H9 (cell line): Measurements from ENCODE around the gene ECHS1. TPM values are rescaled to one million over a fixed set of nuclear protein-coding genes. Genes with fewer than 3 reads are reported as not detected.
A peak's percentile ranks its signal among the peaks of the same experiment; 100 is the strongest.

Experiments
- DNase-seq: peaks from one replicate; pipeline ENCODE4 v3.0.0-alpha.2; 2017
- H2AFZ ChIP-seq: one replicate; pipeline ENCODE4 v1.6.1; 2013; ENCODE audit warnings: mild to moderate bottlenecking, low read length, control low read depth, moderate library complexity
- H2AK5ac ChIP-seq: 2 replicates; pipeline ENCODE4 v1.6.1; 2013; ENCODE audit warnings: low read length, control low read depth, mixed read lengths; ENCODE audit not compliant: insufficient read length
- H2BK120ac ChIP-seq: one replicate; pipeline ENCODE4 v1.6.1; 2013; ENCODE audit warnings: low read depth, mild to moderate bottlenecking, low read length, control low read depth, inconsistent platforms; ENCODE audit not compliant: poor library complexity, severe bottlenecking
- H2BK12ac ChIP-seq: 2 replicates; pipeline ENCODE4 v1.6.1; 2013; ENCODE audit warnings: low read length, control low read depth, mixed read lengths, low read depth; ENCODE audit not compliant: insufficient read length
- H2BK15ac ChIP-seq: 2 replicates; pipeline ENCODE4 v1.6.1; 2013; ENCODE audit warnings: low read depth, low read length, control low read depth
- H2BK20ac ChIP-seq: one replicate; pipeline ENCODE4 v1.6.1; 2013; ENCODE audit warnings: low read depth, mild to moderate bottlenecking, low read length, control low read depth, inconsistent platforms; ENCODE audit not compliant: poor library complexity, severe bottlenecking
- H2BK5ac ChIP-seq: 2 replicates; pipeline ENCODE4 v1.6.1; 2013; ENCODE audit warnings: low read length, control low read depth, mixed read lengths; ENCODE audit not compliant: insufficient read length
- H3K14ac ChIP-seq: 2 replicates; pipeline ENCODE4 v1.6.1; 2013; ENCODE audit warnings: low read length, control low read depth; ENCODE audit not compliant: insufficient read depth
- H3K18ac ChIP-seq: 2 replicates; pipeline ENCODE4 v1.6.1; 2013; ENCODE audit warnings: low read depth, mild to moderate bottlenecking, mixed read lengths, low read length, control low read depth; ENCODE audit not compliant: insufficient read length
- H3K23ac ChIP-seq: 2 replicates; pipeline ENCODE4 v1.6.1; 2013; ENCODE audit warnings: low read length, control low read depth, mixed read lengths, low read depth; ENCODE audit not compliant: insufficient read length
- H3K23me2 ChIP-seq: 2 replicates; pipeline ENCODE4 v1.6.1; 2013; ENCODE audit warnings: low read depth, mild to moderate bottlenecking, mixed read lengths, low read length, control low read depth; ENCODE audit not compliant: insufficient read length, poor library complexity, severe bottlenecking
- H3K27ac ChIP-seq: 2 replicates; pipeline ENCODE4 v1.5.1; 2013; ENCODE audit warnings: low read length, control low read depth, mixed read lengths, low read depth; ENCODE audit not compliant: insufficient read length
- H3K27me3 ChIP-seq: 2 replicates; pipeline ENCODE4 v1.6.1; 2013; ENCODE audit warnings: low read length, control low read depth, inconsistent platforms; ENCODE audit not compliant: insufficient read depth
- H3K4ac ChIP-seq: 2 replicates; pipeline ENCODE4 v1.6.1; 2013; ENCODE audit warnings: low read depth, mild to moderate bottlenecking, control low read depth, inconsistent platforms, low read length, moderate library complexity
- H3K4me1 ChIP-seq: 2 replicates; pipeline ENCODE4 v1.6.1; 2013; ENCODE audit warnings: low read length, control low read depth, inconsistent platforms; ENCODE audit not compliant: insufficient read depth
- H3K4me2 ChIP-seq: 2 replicates; pipeline ENCODE4 v1.6.1; 2013; ENCODE audit warnings: low read length, control low read depth, mixed read lengths; ENCODE audit not compliant: insufficient read length, insufficient read depth
- H3K56ac ChIP-seq: 2 replicates; pipeline ENCODE4 v1.6.1; 2013; ENCODE audit warnings: low read depth, mild to moderate bottlenecking, mixed read lengths, low read length, control low read depth; ENCODE audit not compliant: insufficient read length
- H3K79me1 ChIP-seq: 2 replicates; pipeline ENCODE4 v1.6.1; 2013; ENCODE audit warnings: low read depth, mild to moderate bottlenecking, moderate library complexity, low read length, control low read depth, inconsistent platforms; ENCODE audit not compliant: insufficient read depth, poor library complexity, severe bottlenecking
- H3K79me2 ChIP-seq: 2 replicates; pipeline ENCODE4 v1.6.1; 2013; ENCODE audit warnings: low read length, control low read depth, inconsistent platforms; ENCODE audit not compliant: insufficient read depth
- H3K9ac ChIP-seq: 2 replicates; pipeline ENCODE4 v1.6.1; 2013; ENCODE audit warnings: low read length, control low read depth, mixed read lengths; ENCODE audit not compliant: insufficient read length; ENCODE audit errors: extremely low read depth
- H3K9me3 ChIP-seq: one replicate; pipeline ENCODE4 v1.6.1; 2013; ENCODE audit warnings: low read depth, low read length, inconsistent platforms; ENCODE audit not compliant: control insufficient read depth
- H3T11ph ChIP-seq: one replicate; pipeline ENCODE4 v1.6.1; 2013; ENCODE audit warnings: mild to moderate bottlenecking, low read length, control low read depth, inconsistent platforms
- H4K20me1 ChIP-seq: one replicate; pipeline ENCODE4 v1.6.1; 2013; ENCODE audit not compliant: control insufficient read depth, insufficient read length, insufficient read depth
- H4K5ac ChIP-seq: 2 replicates; pipeline ENCODE4 v1.6.1; 2013; ENCODE audit warnings: low read depth, mild to moderate bottlenecking, mixed read lengths, low read length, control low read depth; ENCODE audit not compliant: insufficient read length
- H4K8ac ChIP-seq: replicated peaks from 2 replicates; pipeline ENCODE4 v1.6.1; 2013; ENCODE audit warnings: low read length, control low read depth, mixed read lengths, low read depth; ENCODE audit not compliant: insufficient read length
- H4K91ac ChIP-seq: 2 replicates; pipeline ENCODE4 v1.6.1; 2013; ENCODE audit warnings: low read depth, mild to moderate bottlenecking, moderate library complexity, mixed read lengths, low read length, control low read depth; ENCODE audit not compliant: insufficient read length
- H3K27ac Mint-ChIP-seq, 3 experiments: 2 replicates in 2 of 3; 3 replicates in 1 of 3; pipeline ENCODE4 v1.8.0; 2020 to 2021; ENCODE audit warnings: mixed read lengths in 3 of 3, mild to moderate bottlenecking in 1 of 3, moderate library complexity in 1 of 3
- H3K27me3 Mint-ChIP-seq: 2 replicates; pipeline ENCODE4 v1.8.0; 2021; ENCODE audit warnings: low read depth, mild to moderate bottlenecking, moderate library complexity, mixed read lengths
- H3K36me3 Mint-ChIP-seq, 3 experiments: 2 replicates in 2 of 3; 3 replicates in 1 of 3; pipeline ENCODE4 v1.8.0; 2020 to 2021; ENCODE audit warnings: low read depth in 3 of 3, mixed read lengths in 3 of 3; ENCODE audit not compliant: insufficient read depth in 1 of 3
- H3K4me1 Mint-ChIP-seq, 2 experiments: 2 replicates each; pipeline ENCODE4 v1.8.0; 2020; ENCODE audit warnings: mixed read lengths in 2 of 2
- H3K4me3 Mint-ChIP-seq, 2 experiments: 2 replicates in 1 of 2; 3 replicates in 1 of 2; pipeline ENCODE4 v1.8.0; 2020 to 2021; ENCODE audit warnings: mild to moderate bottlenecking in 2 of 2, mixed read lengths in 2 of 2, moderate library complexity in 1 of 2
- H3K9me3 Mint-ChIP-seq, 2 experiments: 2 replicates in 1 of 2; 3 replicates in 1 of 2; pipeline ENCODE4 v1.8.0; 2020; ENCODE audit warnings: mild to moderate bottlenecking in 2 of 2, mixed read lengths in 2 of 2, moderate library complexity in 1 of 2
- WGBS: extraction: QIAGEN DNeasy Blood & Tissue Kit; methylation state at CpG from one replicate; pipeline ENCODE4 v1.1.7; 2013; ENCODE audit warnings: missing lambda C conversion rate, low lambda C conversion rate, mixed read lengths; ENCODE audit not compliant: insufficient read length; ENCODE audit errors: extremely low coverage; 5-methylcytosine and 5-hydroxymethylcytosine counted together
- long read RNA-seq: library from polyadenylated mRNA; unstranded; transcript quantifications from one replicate; pipeline ENCODE4 v2.0.0, GENCODE V29; 2020
- total RNA-seq: library from RNA; stranded (reverse); gene quantifications from 2 replicates; pipeline ENCODE4 v1.2.1, GENCODE V29; 2021
- TF ChIP-seq, protein P1 (sequence below): fragments of 200-600 bp; sonication (generic); conservative IDR thresholded peaks from 3 replicates; pipeline ENCODE4 v1.8.0; 2021; ENCODE audit warnings: antibody characterized with exemption, mild to moderate bottlenecking

Gene ECHS1
- 94.1 and 100 TPM in 2 replicates for total RNA-seq
- long read RNA-seq, transcript ECHS1-201 (8 exons, 1,617 nt), result major isoform, 1,070 of 1,112 reads
- long read RNA-seq, partial matches to known transcripts, result 8 of 1,112 reads
- long read RNA-seq, other reads (novel, unspliced or antisense), result 34 of 1,112 reads

DNA sequence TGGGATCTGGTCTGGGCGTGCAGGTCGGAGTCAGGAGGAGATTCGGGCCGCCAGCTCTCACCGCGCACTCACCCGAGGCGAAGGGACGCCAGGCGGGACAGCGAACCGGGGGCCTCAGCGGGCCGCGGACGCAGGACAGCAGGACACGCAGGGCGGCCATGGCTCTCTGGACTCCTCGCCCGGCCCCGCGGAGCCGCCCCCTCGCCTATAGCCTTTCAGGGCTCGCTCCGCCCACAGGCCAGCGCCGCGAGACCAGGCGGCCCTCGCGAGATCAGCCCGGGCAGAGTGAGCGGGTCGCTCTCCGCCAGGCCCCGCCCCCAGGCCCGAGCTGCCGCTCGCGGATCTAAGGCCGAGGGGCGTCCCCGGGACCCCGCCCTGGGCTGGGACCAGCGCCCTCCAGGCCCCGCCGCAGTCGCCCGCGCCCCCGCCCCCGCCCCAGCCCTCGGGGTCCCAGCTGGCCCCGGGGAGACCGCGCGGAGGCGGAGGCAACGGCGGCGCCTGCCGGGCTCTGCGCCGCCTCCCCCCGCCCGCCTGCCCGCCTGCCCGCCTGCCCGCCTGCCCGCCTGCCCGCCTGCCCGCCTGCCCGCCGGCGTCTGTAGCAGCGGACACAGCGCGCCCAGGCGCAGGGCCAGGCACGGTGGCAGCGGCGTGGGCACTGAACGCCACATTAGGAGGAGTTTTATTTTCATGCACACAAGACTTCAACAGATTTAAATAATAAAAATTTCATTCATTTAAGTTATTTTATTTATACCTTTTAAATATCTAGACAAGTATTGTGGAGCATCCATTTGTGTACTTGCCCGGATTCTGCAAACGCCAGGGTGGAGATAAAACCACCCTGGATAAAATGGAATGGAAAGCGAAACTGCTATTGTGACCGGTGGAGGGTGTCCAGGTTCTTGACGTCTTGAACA lies at the start of gene ECHS1:
TSS of gene ECHS1 (minus strand) at position 181 of the 917 bp plus-strand sequence. CDS start at position 160, 21 bp downstream.
- H3K79me1 ChIP-seq, result no peaks in the 10 kb centered on the region
- H2AK5ac ChIP-seq, result no peak within 1 kb of the TSS
- no peak within 1 kb of the TSS for H2BK5ac ChIP-seq
- no peak within 1 kb of the TSS for H2BK120ac ChIP-seq
- H2BK15ac ChIP-seq, result no peak within 1 kb of the TSS
- DNase-seq, result peak; percentile 96
- no peak within 1 kb of the TSS for H3K27ac ChIP-seq
- H4K20me1 ChIP-seq, result no peaks in the 10 kb centered on the region
- no peak within 1 kb of the TSS for H3K18ac ChIP-seq
- H3K9me3 ChIP-seq, result no peaks in the 10 kb centered on the region
- peak within 1 kb of the TSS; percentile 62 to 76 (median 75); a peak in 3 of 7 replicates for H3K27ac Mint-ChIP-seq
- no CpG with 5 or more reads among the region's 89 CpGs for WGBS
- no peaks in the 10 kb centered on the region for H3K79me2 ChIP-seq
- no peak within 1 kb of the TSS for H3K56ac ChIP-seq
- H3K4me2 ChIP-seq, result peak within 1 kb of the TSS; percentile 48
- H2AFZ ChIP-seq, result no peak within 1 kb of the TSS
- H4K5ac ChIP-seq, result no peak within 1 kb of the TSS
- peak within 1 kb of the TSS; percentile 45 for H3K9ac ChIP-seq
- no peak within 1 kb of the TSS for H3T11ph ChIP-seq
- peaks cover 47% of the 10 kb centered on the region for H3K27me3 Mint-ChIP-seq
- no peak within 1 kb of the TSS for H3K14ac ChIP-seq
- H3K23ac ChIP-seq, result no peak within 1 kb of the TSS
- H3K9me3 Mint-ChIP-seq, result peaks cover 0 to 2% of the 10 kb centered on the region in 2 experiments; a peak in 2 of 5 replicates
- peaks cover 18% of the 10 kb centered on the region for H3K27me3 ChIP-seq
- TF ChIP-seq, protein P1, sequence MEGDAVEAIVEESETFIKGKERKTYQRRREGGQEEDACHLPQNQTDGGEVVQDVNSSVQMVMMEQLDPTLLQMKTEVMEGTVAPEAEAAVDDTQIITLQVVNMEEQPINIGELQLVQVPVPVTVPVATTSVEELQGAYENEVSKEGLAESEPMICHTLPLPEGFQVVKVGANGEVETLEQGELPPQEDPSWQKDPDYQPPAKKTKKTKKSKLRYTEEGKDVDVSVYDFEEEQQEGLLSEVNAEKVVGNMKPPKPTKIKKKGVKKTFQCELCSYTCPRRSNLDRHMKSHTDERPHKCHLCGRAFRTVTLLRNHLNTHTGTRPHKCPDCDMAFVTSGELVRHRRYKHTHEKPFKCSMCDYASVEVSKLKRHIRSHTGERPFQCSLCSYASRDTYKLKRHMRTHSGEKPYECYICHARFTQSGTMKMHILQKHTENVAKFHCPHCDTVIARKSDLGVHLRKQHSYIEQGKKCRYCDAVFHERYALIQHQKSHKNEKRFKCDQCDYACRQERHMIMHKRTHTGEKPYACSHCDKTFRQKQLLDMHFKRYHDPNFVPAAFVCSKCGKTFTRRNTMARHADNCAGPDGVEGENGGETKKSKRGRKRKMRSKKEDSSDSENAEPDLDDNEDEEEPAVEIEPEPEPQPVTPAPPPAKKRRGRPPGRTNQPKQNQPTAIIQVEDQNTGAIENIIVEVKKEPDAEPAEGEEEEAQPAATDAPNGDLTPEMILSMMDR, result no peak
- no peak within 1 kb of the TSS for H4K8ac ChIP-seq
- H2BK20ac ChIP-seq, result no peak within 1 kb of the TSS
- no peak within 1 kb of the TSS for H4K91ac ChIP-seq
- H3K4me1 ChIP-seq, result no peaks in the 10 kb centered on the region
- H2BK12ac ChIP-seq, result no peak within 1 kb of the TSS
- no peak within 1 kb of the TSS for H3K4ac ChIP-seq
- peaks cover 2 to 7% of the 10 kb centered on the region in 2 experiments; a peak in 3 of 4 replicates for H3K4me1 Mint-ChIP-seq
- H3K36me3 Mint-ChIP-seq, result peaks cover 11 to 30% (median 28%) of the 10 kb centered on the region in 3 experiments; a peak in 6 of 7 replicates
- peak within 1 kb of the TSS; percentile 82 to 94 for H3K4me3 Mint-ChIP-seq
- H3K23me2 ChIP-seq, result peaks cover 6% of the 10 kb centered on the region
